HG03571 (cell line): ENCODE results near the gene KCNK18.
"Not testable (repeated sequence)": the region's sequence is repeated elsewhere in the genome, so short reads cannot be mapped to it uniquely, and the experiment has no call there.

Experiments used
- ATAC-seq: cut with Tn5 transposase; IDR thresholded peaks from one replicate; pipeline ENCODE4 v1.9.1; 2021; ENCODE audit not compliant: unreplicated experiment

The KCNK18 gene

GRCh38 chr10:117218654-117219053 lies 21.4 kb downstream of the KCNK18 start:
- ATAC-seq = no peak

GRCh38 chr10:117221156-117221711 lies 23.9 kb downstream of the KCNK18 start:
- no peak for ATAC-seq

GRCh38 chr10:117222552-117222951 lies 25.3 kb downstream of the KCNK18 start:
- ATAC-seq = no peak

- no peak for ATAC-seq
Measured at GRCh38 chr10:117222976-117223692, 25.8 kb downstream of the KCNK18 start.

- no peak for ATAC-seq
Measured at GRCh38 chr10:117223693-117224430, 26.6 kb downstream of the KCNK18 start.

GRCh38 chr10:117224881-117225280 lies 27.6 kb downstream of the KCNK18 start:
- no peak for ATAC-seq

GRCh38 chr10:117226813-117227451 lies 29.6 kb downstream of the KCNK18 start:
- no peak for ATAC-seq

GRCh38 chr10:117228210-117228609 lies 30.9 kb downstream of the KCNK18 start:
- ATAC-seq = no peak

GRCh38 chr10:117230107-117230506 lies 32.8 kb downstream of the KCNK18 start:
- ATAC-seq = not testable (repeated sequence)

GRCh38 chr10:117237401-117237991 lies 40.2 kb downstream of the KCNK18 start:
- ATAC-seq = no peak

- no peak for ATAC-seq
Measured at GRCh38 chr10:117239051-117239450, 41.8 kb downstream of the KCNK18 start.

GRCh38 chr10:117239721-117240620 lies 42.7 kb downstream of the KCNK18 start:
- ATAC-seq = no peak

GRCh38 chr10:117240621-117241529 lies 43.6 kb downstream of the KCNK18 start, which contains the start of gene SLC18A2:
Gene SLC18A2, plus strand, starts transcription at chr10:117241114. Its CDS starts 580 bp downstream, at chr10:117241694.
- no peak for ATAC-seq

- no peak for ATAC-seq
Measured at GRCh38 chr10:117241541-117242462, 44.5 kb downstream of the KCNK18 start.

- ATAC-seq = no peak
Measured at GRCh38 chr10:117242463-117242832, 45.2 kb downstream of the KCNK18 start.

- ATAC-seq = no peak
Measured at GRCh38 chr10:117246997-117247671, 49.8 kb downstream of the KCNK18 start.

GRCh38 chr10:117248750-117249465 lies 51.6 kb downstream of the KCNK18 start:
- ATAC-seq = no peak
